Esophagus squamous epithelium (tissue), 4 donors: ENCODE data around the gene FMNL1.
A peak's percentile ranks its signal among the peaks of the same experiment; 100 is the strongest.

Experiments
- POLR2A ChIP-seq, 4 donors: fragments of 450-650 bp; IDR thresholded peaks; one replicate each; pipeline ENCODE4 v1.6.1; 2017; ENCODE audit warnings: antibody characterized with exemption in 4 of 4, mild to moderate bottlenecking in 4 of 4, moderate library complexity in 3 of 4
- TF ChIP-seq, protein P1 (sequence below), 6 experiments: fragments of 450-650 bp in 4 of 6; fragments of 200-600 bp in 2 of 6; sonication (generic) in 2 of 6; IDR thresholded peaks; one replicate each; pipeline ENCODE4 v1.5.1; 2016 to 2019; ENCODE audit warnings: antibody characterized with exemption in 6 of 6, mild to moderate bottlenecking in 4 of 6, moderate library complexity in 4 of 6

GRCh38 chr17:45284176-45285140 lies 62.8 kb downstream of the FMNL1 start:
- TF ChIP-seq, protein P1, sequence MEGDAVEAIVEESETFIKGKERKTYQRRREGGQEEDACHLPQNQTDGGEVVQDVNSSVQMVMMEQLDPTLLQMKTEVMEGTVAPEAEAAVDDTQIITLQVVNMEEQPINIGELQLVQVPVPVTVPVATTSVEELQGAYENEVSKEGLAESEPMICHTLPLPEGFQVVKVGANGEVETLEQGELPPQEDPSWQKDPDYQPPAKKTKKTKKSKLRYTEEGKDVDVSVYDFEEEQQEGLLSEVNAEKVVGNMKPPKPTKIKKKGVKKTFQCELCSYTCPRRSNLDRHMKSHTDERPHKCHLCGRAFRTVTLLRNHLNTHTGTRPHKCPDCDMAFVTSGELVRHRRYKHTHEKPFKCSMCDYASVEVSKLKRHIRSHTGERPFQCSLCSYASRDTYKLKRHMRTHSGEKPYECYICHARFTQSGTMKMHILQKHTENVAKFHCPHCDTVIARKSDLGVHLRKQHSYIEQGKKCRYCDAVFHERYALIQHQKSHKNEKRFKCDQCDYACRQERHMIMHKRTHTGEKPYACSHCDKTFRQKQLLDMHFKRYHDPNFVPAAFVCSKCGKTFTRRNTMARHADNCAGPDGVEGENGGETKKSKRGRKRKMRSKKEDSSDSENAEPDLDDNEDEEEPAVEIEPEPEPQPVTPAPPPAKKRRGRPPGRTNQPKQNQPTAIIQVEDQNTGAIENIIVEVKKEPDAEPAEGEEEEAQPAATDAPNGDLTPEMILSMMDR (IDR thresholded peaks at IDR 0.05): peak in 3 of 6 experiments; percentile 16 to 46 (median 28)
- TF ChIP-seq POLR2A (IDR thresholded peaks at IDR 0.05): no peak
